ENCODE data around the gene FXYD3.

DNA sequence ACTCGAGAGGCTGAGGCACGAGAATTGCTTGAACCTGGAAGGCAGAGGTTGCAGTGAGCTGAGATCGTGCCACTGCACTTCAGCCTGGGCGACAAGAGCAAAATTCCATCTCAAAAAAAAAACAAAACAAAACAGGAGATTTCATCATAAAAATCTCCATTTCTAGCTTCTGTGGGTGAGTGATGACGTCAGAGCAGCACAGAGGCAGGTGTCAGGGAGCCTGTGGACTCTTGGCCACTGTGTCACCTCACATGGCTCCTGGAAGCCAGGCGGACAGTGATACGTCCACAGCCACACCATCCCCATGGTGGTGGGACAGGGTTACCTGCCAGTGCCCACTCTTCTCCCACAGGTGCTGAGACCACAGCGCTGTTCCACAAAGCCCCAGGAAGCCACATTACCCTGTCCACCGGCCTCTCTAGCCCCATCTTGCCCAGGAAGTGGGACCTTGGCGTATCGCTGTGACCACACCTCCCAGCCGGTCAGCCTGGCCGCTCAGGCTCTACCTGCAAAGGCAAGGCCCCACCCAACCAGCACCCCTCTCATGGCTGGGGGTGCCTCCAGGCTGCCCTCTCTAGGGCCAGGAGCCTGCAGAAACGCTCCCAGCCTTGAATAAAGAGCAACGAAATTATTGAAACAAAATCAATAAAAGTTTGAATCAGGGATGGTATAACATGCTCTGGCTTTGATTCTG is 2.5 kb upstream of the FXYD3 start:
- no peak for TF ChIP-seq REST (IDR thresholded peaks at IDR 0.05; ENCODE audit: insufficient read depth in 1 of 2, low read depth in 2 of 2, low read length in 2 of 2)
- TF ChIP-seq SIN3A (IDR thresholded peaks at IDR 0.05; ENCODE audit: borderline replicate concordance, insufficient read depth, low read length): no peak
- TF ChIP-seq POLR2AphosphoS5 (IDR thresholded peaks at IDR 0.05; ENCODE audit: low read depth, low read length): no peak

All from PFSK-1 (cell line).